Esophagus muscularis mucosa (tissue), 3 donors: Measurements from ENCODE around the gene MMP15.

ENCODE experiments used
- POLR2A ChIP-seq: fragments of 450-650 bp; IDR thresholded peaks from one replicate; pipeline ENCODE4 v1.6.1; 2017; ENCODE audit warnings: antibody characterized with exemption, moderate library complexity, mild to moderate bottlenecking, low read depth
- TF ChIP-seq, protein P1 (sequence below), 3 experiments: fragments of 200-600 bp in 2 of 3; fragments of 450-650 bp in 1 of 3; sonication (generic) in 2 of 3; IDR thresholded peaks; one replicate each; pipeline ENCODE4 v1.5.1; 2017 to 2019; ENCODE audit warnings: antibody characterized with exemption in 3 of 3, mild to moderate bottlenecking in 2 of 3, moderate library complexity in 1 of 3

DNA sequence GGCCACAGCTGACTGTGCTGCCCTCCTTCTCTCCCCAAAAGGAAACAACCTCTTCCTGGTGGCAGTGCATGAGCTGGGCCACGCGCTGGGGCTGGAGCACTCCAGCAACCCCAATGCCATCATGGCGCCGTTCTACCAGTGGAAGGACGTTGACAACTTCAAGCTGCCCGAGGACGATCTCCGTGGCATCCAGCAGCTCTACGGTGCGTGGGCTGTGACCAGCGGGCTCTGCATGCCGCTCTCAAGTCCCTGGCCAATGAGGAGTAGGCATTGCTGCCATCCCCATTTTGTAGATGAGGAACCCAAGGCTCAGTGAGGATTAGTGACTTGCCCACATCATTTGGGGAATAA lies 14.9 kb downstream of the MMP15 start:
- TF ChIP-seq, protein P1, sequence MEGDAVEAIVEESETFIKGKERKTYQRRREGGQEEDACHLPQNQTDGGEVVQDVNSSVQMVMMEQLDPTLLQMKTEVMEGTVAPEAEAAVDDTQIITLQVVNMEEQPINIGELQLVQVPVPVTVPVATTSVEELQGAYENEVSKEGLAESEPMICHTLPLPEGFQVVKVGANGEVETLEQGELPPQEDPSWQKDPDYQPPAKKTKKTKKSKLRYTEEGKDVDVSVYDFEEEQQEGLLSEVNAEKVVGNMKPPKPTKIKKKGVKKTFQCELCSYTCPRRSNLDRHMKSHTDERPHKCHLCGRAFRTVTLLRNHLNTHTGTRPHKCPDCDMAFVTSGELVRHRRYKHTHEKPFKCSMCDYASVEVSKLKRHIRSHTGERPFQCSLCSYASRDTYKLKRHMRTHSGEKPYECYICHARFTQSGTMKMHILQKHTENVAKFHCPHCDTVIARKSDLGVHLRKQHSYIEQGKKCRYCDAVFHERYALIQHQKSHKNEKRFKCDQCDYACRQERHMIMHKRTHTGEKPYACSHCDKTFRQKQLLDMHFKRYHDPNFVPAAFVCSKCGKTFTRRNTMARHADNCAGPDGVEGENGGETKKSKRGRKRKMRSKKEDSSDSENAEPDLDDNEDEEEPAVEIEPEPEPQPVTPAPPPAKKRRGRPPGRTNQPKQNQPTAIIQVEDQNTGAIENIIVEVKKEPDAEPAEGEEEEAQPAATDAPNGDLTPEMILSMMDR (IDR thresholded peaks at IDR 0.05), result no peak
- TF ChIP-seq POLR2A, result no peak
